Right ventricle myocardium inferior (tissue), 1 donor: ENCODE results near the gene ZBTB21. TPM values are rescaled to one million over a fixed set of nuclear protein-coding genes. Genes with fewer than 3 reads are reported as not detected.

Source experiments
- ATAC-seq: fragments of 200-7000 bp; cut with Tn5 transposase; one replicate; pipeline ENCODE4 v1.9.1; 2020; ENCODE audit warnings: mild to moderate bottlenecking, moderate library complexity
- DNase-seq: peaks from one replicate; pipeline ENCODE4 v3.0.0; 2021; ENCODE audit errors: missing footprints
- intact Hi-C: fragments of 100-400 bp; cut with DNase I; formaldehyde crosslinking; loops from one replicate; pipeline ENCODE4 v1.11.0; 2022
- total RNA-seq: library from RNA; stranded (reverse); fragmentation: NEBNext Ultra II Directional; extraction: Animal tissue kit (Norgen Biotek cat#: 25700); gene quantifications from one replicate; pipeline ENCODE4 v1.2.1, GENCODE V29; 2021
- donor health status: DM: no; HTN: yes; CAD: no; lungs with severe emphysema.

The ZBTB21 gene
- total RNA-seq, 1 donor from 2014 or later: 6.1 TPM

DNA sequence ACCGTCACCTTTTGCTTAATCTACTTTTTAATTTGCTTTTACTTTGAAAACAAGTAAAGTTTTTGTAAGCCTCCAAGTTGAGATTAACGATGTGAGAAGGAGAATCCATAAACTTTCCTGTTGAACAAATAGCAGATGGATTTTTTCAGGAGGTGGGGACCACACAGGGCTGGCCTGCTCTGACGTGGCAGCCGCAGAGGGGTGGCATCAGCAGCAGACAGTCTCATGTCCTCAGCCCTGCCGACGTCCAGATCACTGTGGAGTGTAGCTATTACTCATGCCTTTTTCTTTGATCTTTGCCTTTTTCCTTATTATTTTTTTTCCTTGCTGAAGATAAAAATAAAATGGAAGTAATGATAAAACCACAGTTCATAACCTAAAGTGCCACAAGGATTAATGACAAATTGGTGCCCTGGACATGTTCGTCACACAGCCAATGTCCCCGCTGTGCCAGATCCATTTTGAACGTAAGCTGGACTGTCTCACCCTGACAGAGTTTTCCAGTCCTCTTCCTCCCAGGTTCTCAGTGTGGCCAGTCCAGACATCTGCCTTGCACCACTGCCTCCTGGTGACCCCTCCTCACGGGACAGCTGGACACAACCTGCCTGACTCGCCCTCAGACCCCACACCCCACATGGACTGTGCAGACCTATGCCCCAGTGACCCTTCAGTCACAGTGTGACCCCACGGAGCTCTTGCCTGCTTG, 15.4 kb upstream of the ZBTB21 start:
- DNase-seq (no peak), ATAC-seq (no peak)
- intact Hi-C loops: no loop called here

DNA sequence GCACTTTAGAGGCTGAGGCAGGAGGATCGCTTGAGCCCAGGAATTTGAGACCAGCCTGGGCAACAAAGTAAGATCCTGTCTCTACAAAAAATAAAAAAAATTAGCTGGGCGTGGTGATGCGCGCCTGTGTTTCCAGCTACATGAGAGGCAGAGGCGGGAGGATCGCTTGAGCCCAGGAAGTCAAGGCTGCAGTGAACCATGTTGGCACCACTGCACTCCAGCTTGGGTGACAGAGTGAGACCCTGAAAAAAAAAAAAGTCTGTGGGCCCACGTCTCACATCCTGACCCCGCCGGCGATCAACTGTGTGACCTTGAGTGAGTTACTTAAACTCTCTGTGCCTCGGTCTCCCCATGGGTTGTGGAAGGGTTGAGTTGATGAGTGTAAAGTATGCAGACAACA, 12.7 kb upstream of the ZBTB21 start:
- intact Hi-C loops: no loop called here
- no peak for ATAC-seq
- DNase-seq: no peak

DNA sequence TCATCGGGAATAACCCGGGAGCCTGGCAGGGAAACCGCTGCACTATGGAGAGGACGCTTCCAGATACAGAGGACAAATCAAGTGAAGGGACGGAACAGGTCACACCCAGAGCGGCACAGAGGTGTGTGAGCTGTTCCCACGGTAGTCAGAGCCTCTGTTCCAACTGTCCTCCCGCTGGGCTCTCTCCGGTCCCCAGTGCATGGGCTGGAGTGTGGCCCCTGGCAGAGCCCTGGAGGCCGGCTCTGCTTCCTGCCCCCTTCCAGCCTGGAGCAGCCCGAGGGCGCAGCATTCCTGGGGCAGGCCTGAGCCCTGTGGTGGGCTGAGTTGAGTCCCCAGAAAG, 11.9 kb upstream of the ZBTB21 start:
- intact Hi-C loops: no loop called here
- ATAC-seq: no peak

DNA sequence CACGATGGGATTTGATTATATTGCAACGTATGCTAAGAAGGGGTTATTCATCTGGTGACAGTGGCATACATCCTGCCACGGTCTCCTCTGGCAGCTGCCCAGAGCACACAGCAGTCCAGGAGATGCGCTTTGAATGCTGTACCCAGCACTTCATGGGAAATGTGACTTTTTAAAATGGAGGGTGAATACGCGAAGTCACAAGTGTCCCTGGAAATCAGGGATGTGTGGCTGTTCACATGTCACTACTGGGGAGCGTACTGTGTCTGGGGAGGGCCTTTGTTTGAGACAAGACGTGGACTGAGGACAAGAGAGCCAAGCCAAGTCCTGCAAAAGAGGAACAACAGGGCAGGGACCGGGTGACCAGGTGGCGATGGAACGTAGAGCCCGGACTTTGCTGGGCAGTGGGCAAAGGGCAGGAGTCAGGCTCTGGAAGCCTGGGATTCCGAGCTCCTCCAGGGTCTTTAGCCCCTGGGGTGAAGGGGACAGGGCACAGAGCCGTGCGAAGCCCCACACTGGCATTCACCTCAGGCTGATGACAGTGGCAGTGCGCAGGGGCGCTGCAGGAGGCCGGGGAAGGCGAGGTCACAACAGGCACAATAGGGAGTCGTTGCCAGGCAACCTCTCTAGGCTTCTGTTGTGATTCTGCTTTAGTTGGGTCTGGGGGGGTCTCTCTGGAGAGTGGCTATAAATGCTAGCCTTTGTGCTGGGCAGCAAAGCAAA, 11.4 kb upstream of the ZBTB21 start:
- intact Hi-C loops: no loop called here
- ATAC-seq (no peak), DNase-seq (no peak)

More for the DNA sequence above, 11.9 kb upstream of the ZBTB21 start:
- no peak for DNase-seq

DNA sequence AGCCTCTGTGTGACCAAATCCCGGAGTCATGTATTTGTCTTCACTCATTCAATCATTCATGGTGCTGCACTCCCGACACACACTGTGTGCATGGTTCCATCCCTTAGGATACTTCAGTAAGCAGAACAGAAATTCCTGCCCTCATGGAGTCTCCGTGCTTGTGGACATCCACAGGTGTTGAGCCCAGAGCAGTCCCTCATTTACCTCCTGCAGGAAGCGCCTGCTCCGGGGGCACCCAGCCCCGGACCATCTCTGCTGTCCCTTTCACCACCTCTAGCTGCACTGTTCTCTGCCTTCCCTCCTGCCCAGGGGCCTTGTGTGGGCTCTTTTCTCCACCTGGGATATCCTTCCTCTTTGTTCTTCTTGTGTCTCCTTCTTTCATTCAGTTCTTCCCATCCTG, 9.5 kb upstream of the ZBTB21 start:
- ATAC-seq (no peak), DNase-seq (no peak)
- intact Hi-C loops: no loop called here

DNA sequence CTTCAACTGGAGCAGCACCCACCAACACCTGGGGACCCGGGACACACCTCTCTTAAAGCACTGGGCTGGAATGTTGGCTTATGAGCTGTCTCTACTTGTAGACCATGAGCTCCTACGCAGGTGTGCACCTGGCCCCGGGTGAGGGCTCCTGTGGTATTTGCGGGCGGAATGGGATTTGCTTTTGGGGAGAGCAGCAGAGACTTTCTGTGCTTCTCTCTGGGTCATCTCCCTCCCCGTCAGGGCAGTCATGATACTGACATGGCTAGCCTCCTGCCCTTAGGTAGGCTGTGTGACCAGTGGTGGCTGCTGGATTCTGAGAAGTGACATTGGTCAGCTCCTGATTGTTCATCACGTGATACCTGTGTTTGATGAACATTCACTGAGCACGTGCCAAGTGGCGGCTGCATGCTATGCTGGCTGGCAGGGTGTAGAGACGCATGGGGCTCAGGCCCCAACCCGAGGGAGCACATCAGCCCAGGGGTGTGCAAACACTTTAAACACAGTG, 9.0 kb upstream of the ZBTB21 start:
- no peak for DNase-seq
- intact Hi-C loops: no loop called here
- no peak for ATAC-seq

DNA sequence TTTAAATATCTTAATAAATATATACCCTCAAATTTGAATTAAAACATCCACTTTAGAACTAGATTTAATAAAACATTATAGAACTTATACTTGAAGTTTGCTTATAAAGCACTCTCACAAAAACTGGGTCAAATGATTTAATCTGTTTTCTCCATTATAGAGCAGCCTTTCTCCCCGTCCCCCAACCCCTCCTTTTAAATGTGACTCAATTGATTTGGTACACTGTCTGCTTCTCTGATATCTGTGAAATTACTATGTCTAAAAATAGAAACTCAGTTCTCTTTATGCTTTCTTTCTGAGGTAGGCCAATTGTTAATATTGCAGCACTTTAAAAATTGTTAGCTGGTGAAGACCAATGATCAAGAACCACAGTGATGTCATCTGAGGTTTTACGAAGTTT, 6.9 kb upstream of the ZBTB21 start:
- DNase-seq (no peak), ATAC-seq (no peak)
- intact Hi-C loops: no loop called here

DNA sequence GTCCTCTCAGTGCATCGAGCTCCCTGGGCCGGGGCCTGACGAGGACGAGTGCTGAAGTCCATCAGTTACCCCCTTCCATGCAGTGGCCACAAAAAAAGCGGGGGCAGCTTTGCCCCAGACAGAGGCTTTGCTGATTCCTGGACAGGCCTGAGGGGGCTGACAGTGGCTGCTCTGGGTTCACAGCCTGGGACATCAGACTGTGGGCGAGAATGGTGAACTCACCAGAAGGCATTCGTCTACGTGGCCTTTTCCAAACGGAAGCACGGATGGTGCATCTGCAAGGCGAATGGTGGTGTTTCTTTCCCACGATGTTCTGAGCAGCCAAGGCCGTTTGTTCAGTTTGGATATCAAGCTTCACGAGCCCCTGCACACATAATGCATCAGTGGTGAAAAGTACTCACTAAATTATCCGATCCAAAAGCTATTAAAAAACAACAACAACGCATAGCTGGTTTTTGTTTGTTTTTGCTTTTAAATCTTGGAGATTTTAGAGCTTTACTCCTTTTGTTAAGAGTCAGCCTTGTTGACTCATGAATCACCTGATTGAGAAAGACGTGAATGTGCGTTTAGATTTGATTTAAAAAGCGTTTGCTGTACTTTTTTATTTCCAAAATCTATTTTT, 6.3 kb upstream of the ZBTB21 start:
- ATAC-seq: no peak
- intact Hi-C loops: no loop called here

DNA sequence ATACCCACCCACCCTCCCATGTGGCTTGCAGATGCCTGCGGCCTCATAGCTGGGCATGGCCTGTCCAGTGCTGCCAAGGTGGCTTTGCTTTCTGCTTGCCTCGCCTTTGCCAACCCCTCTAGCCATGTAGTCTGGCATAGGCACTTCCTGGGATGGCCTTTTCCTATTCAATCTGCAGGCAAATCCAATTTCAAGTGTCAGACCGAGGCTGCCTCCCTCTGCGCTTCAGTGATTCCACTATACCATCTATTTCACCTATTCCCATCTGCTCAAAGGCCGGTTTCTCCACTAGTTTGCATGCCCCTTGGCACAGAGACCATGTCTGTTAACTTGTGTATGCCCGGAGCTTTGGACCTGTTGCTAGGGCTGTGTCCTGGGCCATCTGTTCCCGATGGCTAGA, 3.8 kb upstream of the ZBTB21 start:
- intact Hi-C loops: no loop called here
- DNase-seq (no peak), ATAC-seq (no peak)

More for the DNA sequence above, 6.3 kb upstream of the ZBTB21 start:
- DNase-seq: no peak

DNA sequence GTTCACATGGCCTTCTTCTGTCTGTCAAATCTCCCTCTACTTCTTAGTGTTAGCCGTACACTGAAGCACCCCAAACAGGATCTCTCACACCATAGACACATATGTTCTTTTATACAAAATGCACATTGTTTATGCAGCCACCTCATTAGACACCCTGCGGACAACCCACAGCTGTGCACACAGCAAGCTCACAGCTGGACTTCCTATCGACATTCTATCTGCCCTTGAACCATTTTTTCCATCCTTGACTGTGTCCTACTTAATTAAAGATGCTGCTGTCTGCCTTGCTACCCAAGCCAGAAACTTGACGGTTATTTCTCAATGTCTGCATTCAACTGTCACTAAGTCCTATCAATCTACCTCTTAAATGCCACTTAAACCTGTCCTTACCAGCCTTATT, 3.2 kb upstream of the ZBTB21 start:
- no peak for DNase-seq
- ATAC-seq: no peak
- intact Hi-C loops: no loop called here

DNA sequence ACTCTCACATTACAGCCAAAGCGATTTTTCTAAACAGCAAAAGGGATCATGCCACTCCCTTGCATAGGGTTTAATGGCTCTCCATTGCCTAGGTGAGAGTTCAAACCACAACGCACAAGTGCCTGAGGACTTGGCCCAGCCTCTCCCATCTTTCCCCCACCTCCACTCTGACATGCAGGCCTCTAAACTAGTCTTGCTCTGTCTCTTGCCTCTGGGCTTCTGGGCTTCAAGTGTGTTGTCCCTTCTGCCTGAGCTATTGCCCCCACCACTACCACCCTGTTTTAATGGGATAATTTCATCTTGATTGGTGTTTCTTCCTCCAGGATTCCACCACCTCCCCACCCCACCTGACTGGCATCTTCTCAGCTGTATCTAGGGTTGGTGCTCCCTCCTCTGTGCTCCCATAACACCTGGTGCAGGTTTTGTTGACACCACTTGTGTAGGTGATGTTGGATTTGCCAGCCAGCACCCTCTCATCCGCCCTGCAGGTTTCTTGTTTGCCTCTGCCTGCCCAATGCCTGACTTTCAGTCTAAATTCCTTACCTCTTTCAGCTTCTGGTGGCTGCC, 2.7 kb upstream of the ZBTB21 start:
- intact Hi-C loops: no loop called here
- ATAC-seq (no peak), DNase-seq (no peak)

DNA sequence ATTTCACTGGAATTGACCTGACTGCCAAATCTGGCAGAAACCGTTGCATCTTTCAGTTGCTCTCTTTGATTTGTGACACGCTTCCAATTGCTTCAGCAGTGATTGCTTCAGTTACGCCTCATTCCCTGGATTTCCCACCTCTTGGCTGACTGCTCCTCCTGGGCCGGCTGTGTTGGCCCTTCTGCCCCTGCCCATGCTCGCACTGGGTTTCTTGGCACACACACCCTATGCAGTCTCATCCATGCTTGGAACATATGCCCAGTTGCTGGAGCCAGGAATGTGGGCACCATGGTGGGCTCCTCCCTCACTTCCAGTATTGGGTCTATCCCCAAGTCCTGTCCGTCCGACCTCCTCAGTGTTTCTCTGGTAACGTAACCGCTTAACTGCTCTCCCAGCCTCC, 2.2 kb upstream of the ZBTB21 start:
- DNase-seq (no peak), ATAC-seq (no peak)
- intact Hi-C loops: no loop called here

DNA sequence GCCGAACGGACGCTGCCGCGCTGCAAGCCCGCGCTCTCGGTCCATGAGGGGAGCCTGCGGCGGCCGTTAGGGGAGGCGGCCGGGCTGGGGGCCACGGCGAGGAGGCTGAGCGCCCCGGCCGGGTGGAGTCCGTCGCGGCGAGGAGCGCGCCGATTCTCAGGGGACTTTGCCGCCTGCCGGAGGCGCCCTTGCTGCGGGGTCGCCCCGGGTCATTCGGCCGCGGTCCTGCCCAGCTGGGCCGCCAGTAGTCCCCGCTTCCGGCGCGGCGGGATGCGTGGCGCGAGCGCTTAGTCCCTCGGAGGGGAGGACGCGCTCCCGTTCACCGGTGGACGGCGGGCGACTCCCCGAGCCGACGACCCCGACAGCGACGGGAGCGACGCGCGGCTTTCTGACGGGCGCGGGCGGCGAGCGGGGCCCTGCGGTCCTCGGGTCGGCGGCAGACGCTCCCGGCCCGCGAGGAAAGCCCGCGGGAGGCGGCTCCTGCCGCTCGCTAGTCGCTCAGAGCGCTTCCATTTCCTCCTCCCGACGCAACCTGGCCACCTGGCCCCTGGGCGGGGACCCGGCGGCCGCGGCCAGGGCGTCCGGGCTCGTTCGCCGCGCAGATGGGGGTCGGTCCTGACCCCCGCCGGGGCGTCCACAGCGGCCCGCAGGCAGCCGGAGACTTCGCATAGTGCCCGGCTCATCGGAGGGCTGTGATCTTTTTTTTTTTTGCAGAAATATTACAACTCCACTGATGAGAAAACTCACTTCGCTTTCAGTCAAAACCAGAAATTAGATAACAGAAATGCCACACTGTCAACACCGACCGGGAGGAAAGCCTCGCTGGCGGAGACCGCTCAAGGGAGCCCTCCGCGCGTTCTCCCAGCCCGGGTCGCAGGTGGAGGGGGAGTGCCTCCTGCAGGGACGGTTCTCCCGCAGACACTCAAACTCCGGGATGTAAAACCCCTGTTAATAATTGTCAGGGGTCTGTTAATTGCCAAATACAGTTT, 641 bp upstream of the ZBTB21 start:
- peak; percentile 23 for ATAC-seq
- intact Hi-C loops: loop anchor here (2.0 kb wide), 1 partner anchor 58 kb away; no protein-coding TSS in a partner anchor
- DNase-seq: peak; percentile 77

DNA sequence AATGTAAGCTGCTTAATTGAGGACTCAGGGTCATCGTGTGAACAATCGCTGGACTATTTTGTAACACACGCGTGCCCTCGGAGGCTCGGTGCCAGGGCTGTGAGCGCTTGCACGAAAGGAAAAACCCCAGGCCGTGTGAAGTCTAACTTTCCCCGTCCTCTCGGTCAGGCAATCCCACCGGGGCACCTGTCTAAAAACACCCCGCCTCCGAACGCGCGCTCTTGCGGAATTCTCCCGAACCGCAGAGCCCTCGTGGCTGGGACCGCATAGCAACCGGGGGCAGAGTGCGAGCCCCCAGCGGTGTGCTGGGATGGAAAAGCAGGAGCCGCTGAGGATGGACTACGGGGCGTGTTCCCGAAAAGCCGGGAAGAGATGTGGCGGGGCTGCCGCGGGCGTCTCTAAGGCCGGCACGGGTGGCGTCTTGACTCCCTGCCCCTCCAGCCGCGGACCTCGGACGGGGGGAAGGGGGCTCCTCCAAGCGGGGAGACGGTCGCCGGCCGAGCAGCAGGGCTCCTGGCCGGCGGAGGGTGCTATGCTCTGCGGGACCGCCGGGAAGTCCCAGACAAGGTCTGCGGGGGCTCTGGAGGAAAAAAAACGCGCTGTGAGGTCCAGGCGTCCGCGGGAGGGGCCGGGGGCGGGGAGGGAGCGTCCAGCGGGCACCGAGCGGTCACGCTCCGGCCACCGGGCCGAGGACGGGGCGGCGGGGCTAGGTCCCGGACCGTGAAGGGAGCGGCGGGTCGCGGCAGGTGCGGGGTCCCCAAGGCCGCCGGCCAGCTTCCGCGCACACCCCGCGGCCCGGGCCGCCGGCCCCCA, 936 bp downstream of the ZBTB21 start:
- DNase-seq: no peak
- intact Hi-C loops: loop anchor here (1.0 to 2.0 kb wide), 2 partner anchors 105 to 130 kb away; partner anchors contain the start of gene PRDM15
- peak; percentile 14 for ATAC-seq

DNA sequence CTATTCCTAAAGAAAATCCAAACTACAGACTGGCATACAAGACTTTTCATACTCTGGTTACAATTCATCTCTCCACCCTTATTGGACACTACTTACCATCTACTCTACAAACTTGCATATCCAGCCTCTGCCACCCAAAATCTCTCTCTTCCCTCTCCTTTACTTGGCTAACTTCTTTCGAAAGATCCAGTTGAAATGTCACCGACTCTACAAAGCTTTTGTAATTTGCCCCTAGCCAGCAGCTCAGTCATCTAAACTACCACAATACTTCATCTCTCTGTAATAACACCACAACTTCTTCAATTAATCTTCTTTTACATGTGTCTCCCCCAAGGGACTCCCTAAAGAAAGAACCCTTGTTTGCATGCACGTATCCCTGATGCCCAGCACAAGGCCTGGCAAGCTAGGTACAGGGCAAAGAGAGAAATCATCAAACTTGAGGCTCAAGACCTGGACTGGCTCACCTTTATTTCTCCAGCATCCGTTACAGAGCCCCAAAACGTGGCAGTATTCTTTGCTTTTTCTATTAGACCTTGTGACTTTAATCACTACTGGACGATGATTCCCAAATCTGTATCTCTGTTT, 2.7 kb downstream of the ZBTB21 start:
- ATAC-seq: no peak
- no peak for DNase-seq
- intact Hi-C loops: no loop called here

DNA sequence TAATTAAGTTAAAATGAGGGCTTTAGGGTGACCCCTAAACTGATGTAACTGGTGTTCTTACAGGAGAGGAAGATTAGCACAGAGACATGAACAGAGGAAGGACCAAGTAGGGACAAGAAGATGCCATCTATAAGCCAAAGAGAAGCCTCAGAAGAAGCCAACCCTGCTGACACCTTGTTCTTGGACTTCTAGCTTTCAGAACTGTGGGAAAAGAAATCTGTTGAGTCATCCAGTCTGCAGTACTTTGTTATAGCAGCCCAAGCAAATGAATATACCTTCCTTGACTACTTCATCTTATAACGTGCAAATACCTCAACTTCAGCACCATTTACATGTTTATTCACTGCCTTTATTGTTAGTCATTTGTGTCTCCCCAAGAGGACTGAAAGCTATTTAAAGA, 3.4 kb downstream of the ZBTB21 start:
- no peak for ATAC-seq
- intact Hi-C loops: no loop called here
- DNase-seq: no peak
